H1 (cell line): ENCODE results near the gene QPCTL. TPM values are rescaled to one million over a fixed set of nuclear protein-coding genes. Genes with fewer than 3 reads are reported as not detected.

Source experiments
- HDAC2 ChIP-seq, 2 experiments: fragments of 300-600 bp in 1 of 2; sonication (generic) in 1 of 2; IDR thresholded peaks; 2 replicates each; pipeline ENCODE4 v1.6.1; 2011 to 2012; ENCODE audit warnings: low read depth in 2 of 2, low read length in 2 of 2, mild to moderate bottlenecking in 2 of 2, moderate library complexity in 2 of 2, borderline replicate concordance in 1 of 2, inconsistent platforms in 1 of 2
- RAD21 ChIP-seq, 2 experiments: IDR thresholded peaks in 1 of 2; conservative IDR thresholded peaks in 1 of 2; 2 replicates each; pipeline ENCODE4 v1.6.1; 2011; ENCODE audit warnings: low read depth in 2 of 2, low read length in 2 of 2, improper control_type of control experiment in 1 of 2, inconsistent platforms in 1 of 2, mild to moderate bottlenecking in 1 of 2, moderate library complexity in 1 of 2
- RXRA ChIP-seq: IDR thresholded peaks from 2 replicates; pipeline ENCODE4 v1.6.1; 2011; ENCODE audit warnings: low read depth, mild to moderate bottlenecking, low read length, moderate library complexity; ENCODE audit not compliant: insufficient read depth
- SP2 ChIP-seq: IDR thresholded peaks from 2 replicates; pipeline ENCODE4 v1.6.1; 2012; ENCODE audit warnings: mild to moderate bottlenecking, low read length, inconsistent platforms
- TAF7 ChIP-seq: optimal IDR thresholded peaks from 2 replicates; pipeline ENCODE3; 2011; ENCODE audit warnings: low read depth, mild to moderate bottlenecking, inconsistent platforms, low read length, moderate library complexity, borderline replicate concordance
- polyA plus RNA-seq, 7 experiments: library from polyadenylated mRNA; depleted of rRNA in 3 of 7; stranded (reverse) in 5 of 7; unstranded in 2 of 7; fragments of >200 nt in 5 of 7; fragments of 200-250 nt in 2 of 7; gene quantifications; 1 replicate in 5 of 7; 2 replicates in 1 of 7; 4 replicates in 1 of 7; pipeline versions ENCODE4 v1.2.1 to v1.2.3, GENCODE V29; 2011 to 2013; ENCODE audit warnings: missing spikeins in 2 of 7, mixed read lengths in 2 of 7
- total RNA-seq: library from RNA; stranded (reverse); fragmentation: NEBNext Ultra II Directional; extraction: Animal tissue kit (Norgen Biotek cat#: 25700); gene quantifications from 2 replicates; pipeline ENCODE4 v1.2.1, GENCODE V29; 2021
- TF ChIP-seq, protein P1 (sequence below): fragments of 300-600 bp; sonication (generic); IDR thresholded peaks from 2 replicates; pipeline ENCODE4 v1.7.1; 2012; ENCODE audit warnings: low read length, moderate library complexity, mild to moderate bottlenecking, inconsistent platforms; ENCODE audit not compliant: insufficient replicate concordance
- TF ChIP-seq, protein P2 (sequence below): IDR thresholded peaks from 2 replicates; pipeline ENCODE4 v1.6.1; 2011; ENCODE audit warnings: low read depth, mild to moderate bottlenecking, low read length; ENCODE audit not compliant: insufficient read depth
- TF ChIP-seq, protein P3 (sequence below): IDR thresholded peaks from 2 replicates; pipeline ENCODE4 v1.6.1; 2011; ENCODE audit warnings: low read length, improper control_type of control experiment

The QPCTL gene
- total and polyA plus RNA-seq, 2 of the 8 experiments (the other 6 are each of a cell fraction or from before 2014, with no cell fraction given), result 25.2 to 35.3 TPM

DNA sequence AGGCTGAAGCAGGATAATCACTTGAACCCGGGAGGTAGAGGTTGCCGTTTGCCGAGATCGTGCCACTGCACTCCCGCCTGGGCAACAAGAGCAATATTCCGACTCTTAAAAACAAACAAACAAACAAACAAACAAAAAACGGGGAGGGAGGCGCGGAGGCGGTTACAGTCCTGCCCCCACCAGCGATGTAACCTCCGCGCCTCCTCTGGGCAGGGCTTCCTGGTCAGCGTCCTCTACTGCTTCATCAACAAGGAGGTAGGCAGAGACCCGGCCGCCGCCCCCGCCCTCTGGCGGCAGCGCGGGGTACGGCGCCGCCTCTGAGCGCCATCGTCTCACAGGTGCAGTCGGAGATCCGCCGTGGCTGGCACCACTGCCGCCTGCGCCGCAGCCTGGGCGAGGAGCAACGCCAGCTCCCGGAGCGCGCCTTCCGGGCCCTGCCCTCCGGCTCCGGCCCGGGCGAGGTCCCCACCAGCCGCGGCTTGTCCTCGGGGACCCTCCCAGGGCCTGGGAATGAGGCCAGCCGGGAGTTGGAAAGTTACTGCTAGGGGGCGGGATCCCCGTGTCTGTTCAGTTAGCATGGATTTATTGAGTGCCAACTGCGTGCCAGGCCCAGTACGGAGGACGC, 11.0 kb upstream of the QPCTL start (continued):
- TF ChIP-seq, protein P1, sequence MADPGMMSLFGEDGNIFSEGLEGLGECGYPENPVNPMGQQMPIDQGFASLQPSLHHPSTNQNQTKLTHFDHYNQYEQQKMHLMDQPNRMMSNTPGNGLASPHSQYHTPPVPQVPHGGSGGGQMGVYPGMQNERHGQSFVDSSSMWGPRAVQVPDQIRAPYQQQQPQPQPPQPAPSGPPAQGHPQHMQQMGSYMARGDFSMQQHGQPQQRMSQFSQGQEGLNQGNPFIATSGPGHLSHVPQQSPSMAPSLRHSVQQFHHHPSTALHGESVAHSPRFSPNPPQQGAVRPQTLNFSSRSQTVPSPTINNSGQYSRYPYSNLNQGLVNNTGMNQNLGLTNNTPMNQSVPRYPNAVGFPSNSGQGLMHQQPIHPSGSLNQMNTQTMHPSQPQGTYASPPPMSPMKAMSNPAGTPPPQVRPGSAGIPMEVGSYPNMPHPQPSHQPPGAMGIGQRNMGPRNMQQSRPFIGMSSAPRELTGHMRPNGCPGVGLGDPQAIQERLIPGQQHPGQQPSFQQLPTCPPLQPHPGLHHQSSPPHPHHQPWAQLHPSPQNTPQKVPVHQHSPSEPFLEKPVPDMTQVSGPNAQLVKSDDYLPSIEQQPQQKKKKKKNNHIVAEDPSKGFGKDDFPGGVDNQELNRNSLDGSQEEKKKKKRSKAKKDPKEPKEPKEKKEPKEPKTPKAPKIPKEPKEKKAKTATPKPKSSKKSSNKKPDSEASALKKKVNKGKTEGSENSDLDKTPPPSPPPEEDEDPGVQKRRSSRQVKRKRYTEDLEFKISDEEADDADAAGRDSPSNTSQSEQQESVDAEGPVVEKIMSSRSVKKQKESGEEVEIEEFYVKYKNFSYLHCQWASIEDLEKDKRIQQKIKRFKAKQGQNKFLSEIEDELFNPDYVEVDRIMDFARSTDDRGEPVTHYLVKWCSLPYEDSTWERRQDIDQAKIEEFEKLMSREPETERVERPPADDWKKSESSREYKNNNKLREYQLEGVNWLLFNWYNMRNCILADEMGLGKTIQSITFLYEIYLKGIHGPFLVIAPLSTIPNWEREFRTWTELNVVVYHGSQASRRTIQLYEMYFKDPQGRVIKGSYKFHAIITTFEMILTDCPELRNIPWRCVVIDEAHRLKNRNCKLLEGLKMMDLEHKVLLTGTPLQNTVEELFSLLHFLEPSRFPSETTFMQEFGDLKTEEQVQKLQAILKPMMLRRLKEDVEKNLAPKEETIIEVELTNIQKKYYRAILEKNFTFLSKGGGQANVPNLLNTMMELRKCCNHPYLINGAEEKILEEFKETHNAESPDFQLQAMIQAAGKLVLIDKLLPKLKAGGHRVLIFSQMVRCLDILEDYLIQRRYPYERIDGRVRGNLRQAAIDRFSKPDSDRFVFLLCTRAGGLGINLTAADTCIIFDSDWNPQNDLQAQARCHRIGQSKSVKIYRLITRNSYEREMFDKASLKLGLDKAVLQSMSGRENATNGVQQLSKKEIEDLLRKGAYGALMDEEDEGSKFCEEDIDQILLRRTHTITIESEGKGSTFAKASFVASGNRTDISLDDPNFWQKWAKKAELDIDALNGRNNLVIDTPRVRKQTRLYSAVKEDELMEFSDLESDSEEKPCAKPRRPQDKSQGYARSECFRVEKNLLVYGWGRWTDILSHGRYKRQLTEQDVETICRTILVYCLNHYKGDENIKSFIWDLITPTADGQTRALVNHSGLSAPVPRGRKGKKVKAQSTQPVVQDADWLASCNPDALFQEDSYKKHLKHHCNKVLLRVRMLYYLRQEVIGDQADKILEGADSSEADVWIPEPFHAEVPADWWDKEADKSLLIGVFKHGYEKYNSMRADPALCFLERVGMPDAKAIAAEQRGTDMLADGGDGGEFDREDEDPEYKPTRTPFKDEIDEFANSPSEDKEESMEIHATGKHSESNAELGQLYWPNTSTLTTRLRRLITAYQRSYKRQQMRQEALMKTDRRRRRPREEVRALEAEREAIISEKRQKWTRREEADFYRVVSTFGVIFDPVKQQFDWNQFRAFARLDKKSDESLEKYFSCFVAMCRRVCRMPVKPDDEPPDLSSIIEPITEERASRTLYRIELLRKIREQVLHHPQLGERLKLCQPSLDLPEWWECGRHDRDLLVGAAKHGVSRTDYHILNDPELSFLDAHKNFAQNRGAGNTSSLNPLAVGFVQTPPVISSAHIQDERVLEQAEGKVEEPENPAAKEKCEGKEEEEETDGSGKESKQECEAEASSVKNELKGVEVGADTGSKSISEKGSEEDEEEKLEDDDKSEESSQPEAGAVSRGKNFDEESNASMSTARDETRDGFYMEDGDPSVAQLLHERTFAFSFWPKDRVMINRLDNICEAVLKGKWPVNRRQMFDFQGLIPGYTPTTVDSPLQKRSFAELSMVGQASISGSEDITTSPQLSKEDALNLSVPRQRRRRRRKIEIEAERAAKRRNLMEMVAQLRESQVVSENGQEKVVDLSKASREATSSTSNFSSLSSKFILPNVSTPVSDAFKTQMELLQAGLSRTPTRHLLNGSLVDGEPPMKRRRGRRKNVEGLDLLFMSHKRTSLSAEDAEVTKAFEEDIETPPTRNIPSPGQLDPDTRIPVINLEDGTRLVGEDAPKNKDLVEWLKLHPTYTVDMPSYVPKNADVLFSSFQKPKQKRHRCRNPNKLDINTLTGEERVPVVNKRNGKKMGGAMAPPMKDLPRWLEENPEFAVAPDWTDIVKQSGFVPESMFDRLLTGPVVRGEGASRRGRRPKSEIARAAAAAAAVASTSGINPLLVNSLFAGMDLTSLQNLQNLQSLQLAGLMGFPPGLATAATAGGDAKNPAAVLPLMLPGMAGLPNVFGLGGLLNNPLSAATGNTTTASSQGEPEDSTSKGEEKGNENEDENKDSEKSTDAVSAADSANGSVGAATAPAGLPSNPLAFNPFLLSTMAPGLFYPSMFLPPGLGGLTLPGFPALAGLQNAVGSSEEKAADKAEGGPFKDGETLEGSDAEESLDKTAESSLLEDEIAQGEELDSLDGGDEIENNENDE, result no peak
- TF ChIP-seq HDAC2 (IDR thresholded peaks at IDR 0.05; ENCODE audit: borderline replicate concordance in 1 of 2, low read depth in 2 of 2, low read length in 2 of 2), result no peak
- TF ChIP-seq, protein P2, sequence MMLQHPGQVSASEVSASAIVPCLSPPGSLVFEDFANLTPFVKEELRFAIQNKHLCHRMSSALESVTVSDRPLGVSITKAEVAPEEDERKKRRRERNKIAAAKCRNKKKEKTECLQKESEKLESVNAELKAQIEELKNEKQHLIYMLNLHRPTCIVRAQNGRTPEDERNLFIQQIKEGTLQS, result no peak
- TF ChIP-seq RXRA, result no peak
- TF ChIP-seq SP2, result no peak
- TF ChIP-seq TAF7, result peak; percentile 45
- TF ChIP-seq, protein P3, sequence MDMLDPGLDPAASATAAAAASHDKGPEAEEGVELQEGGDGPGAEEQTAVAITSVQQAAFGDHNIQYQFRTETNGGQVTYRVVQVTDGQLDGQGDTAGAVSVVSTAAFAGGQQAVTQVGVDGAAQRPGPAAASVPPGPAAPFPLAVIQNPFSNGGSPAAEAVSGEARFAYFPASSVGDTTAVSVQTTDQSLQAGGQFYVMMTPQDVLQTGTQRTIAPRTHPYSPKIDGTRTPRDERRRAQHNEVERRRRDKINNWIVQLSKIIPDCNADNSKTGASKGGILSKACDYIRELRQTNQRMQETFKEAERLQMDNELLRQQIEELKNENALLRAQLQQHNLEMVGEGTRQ, result no peak
- TF ChIP-seq RAD21 (IDR thresholded peaks at IDR 0.05 in 1 of 2, conservative IDR thresholded peaks at IDR 0.05 in 1 of 2; ENCODE audit: low read depth in 2 of 2, low read length in 2 of 2), result peak; percentile 64 to 75
